Islet precursor cell (in vitro differentiated cells): ENCODE results near the gene MOGAT3.

Experiments
- DNase-seq: peaks from one replicate; pipeline ENCODE4 v3.0.0-alpha.2; 2018

Gene MOGAT3

GRCh38 chr7:101159696-101160674 is 40.9 kb downstream of the MOGAT3 start:
- DNase-seq = peak; percentile 92

GRCh38 chr7:101156866-101157589 is 43.8 kb downstream of the MOGAT3 start:
- peak; percentile 78 for DNase-seq

DNA sequence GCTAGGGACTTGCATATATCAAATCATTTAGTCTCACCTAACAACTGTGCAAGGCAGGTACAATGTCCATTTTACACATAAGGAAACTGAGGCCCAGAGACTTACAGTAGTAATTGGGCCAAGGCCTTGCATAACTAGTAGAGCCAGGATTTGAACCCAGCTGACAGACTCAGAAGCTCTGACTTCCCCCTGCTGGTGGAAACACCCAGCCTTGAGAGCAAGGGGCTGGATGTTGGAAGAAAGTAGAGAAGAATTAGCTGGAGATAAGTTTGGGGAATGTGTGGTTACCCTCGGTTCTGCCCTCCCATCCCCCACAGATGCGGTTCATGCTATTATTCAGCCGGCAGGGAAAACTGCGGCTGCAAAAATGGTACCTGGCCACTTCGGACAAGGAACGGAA is 44.6 kb downstream of the MOGAT3 start:
- DNase-seq = no peak

DNA sequence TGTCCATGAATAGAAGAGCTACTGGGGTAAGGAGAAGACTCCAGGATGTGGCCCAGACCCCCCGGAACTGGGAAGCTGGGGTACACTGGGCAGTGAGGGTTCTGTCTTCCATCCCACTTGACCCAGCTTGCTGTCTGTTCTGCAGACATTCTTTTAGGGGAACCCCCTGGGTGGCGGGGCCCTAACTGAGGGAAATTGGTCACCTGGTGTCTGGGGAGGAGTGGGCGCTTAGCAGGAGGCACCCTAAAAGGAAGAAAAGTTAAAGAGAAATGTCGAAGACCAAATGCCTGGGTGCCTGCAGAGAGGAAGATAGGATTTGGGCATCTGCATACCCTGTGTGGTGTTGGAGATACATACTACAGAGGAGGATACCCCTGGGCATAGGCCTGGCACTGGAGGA is 45.5 kb downstream of the MOGAT3 start:
- DNase-seq = no peak

- no peak for DNase-seq
Measured at GRCh38 chr7:101154693-101155102, 46.1 kb downstream of the MOGAT3 start.

DNA sequence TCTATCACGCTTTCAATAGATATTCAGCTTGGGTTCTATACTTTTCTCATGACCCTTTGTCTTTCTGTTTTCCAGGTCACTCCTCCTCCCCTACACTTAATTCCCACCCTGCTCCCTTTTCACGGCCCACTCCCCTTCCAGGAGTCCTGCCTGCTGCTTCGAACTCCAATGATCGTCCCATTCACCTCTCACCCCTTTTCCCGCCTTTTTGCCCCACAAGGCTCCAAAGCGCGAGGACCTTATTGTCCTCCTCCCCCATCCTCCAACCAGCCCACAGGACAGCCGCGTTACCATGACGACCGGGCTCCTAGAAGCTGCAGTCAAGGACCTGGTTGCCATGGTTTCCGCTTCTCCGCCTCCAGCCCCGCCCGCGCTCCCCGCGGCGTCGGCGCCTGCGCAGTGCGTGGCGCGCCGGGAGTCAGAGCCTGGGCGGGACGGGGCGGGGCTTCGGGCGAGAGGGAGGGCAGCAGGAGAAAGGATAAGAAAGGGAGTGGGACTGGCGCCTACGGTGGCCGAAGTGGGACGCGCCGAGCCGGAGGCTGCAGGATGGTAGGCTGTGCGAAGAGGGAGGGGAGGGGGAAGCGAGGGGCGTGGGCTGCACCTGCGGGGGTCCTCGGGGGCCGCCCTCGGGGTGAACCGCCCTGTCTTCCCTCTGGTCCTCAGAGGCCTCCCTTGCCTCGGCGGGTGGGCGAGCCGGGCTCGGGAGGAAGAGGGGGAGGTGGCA is 46.7 kb downstream of the MOGAT3 start, which contains the start of gene AP1S1:
TSS of gene AP1S1 (plus strand) at position 508 of the 724 bp plus-strand sequence. CDS start at position 547, 39 bp downstream.
- DNase-seq = peak; percentile 99

DNA sequence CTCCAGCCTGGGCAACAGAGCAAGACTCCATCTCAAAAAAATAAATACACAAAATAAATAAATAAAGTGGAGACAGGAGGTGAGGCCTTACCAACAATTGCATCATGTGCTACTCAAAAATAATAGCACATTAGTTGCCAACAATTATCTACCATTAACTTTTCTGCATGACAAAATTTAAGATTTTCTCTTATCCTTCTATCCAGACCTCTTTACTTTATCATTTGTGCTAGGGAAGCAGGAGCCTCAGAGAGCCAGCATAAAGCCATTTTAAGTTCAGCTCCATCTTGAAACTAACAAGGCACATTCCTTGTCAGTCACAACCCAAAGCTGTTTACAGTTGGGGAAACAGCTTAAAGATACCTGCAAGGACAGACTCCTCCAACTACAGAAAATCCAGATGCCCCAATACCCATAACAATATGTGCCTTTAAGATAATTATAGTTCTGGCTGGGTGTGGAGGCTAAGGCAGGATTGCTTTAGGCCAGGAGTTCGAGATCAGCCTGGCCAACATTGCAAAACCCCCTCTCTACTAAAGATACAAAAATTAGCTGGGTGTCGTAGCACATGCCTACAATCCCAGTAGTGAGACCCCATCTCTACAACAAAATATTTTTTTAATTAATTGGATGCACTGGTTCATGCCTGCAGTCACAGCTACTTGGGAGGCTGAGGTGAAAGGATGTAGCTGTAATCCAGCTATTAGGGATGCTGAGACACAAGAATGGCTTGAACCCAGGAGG is 48.8 kb downstream of the MOGAT3 start:
- DNase-seq = no peak
